GM23338 (cell line): ENCODE data around the gene RNF115. TPM values are rescaled to one million over a fixed set of nuclear protein-coding genes. Genes with fewer than 3 reads are reported as not detected.

Source experiments
- ATAC-seq: fragments of 200-7000 bp; cut with Tn5 transposase; 3 replicates; pipeline ENCODE4 v1.9.1; 2020
- DNase-seq: peaks from one replicate; pipeline ENCODE4 v3.0.0-alpha.2; 2015; ENCODE audit warnings: low spot score
- H2AFZ ChIP-seq: fragments of 200-600 bp; sonication (generic); 2 replicates; pipeline ENCODE4 v1.8.0; 2016; ENCODE audit warnings: antibody characterized with exemption, mild to moderate bottlenecking, moderate library complexity
- H3F3A ChIP-seq: fragments of 200-600 bp; sonication (generic); replicated peaks from 2 replicates; pipeline ENCODE4 v1.8.0; 2017; ENCODE audit warnings: antibody characterized with exemption, mixed run types, low read depth
- H3K27ac ChIP-seq: fragments of 200-600 bp; sonication (generic); 2 replicates; pipeline ENCODE4 v1.6.1; 2016; ENCODE audit warnings: low read depth
- H3K27me3 ChIP-seq: fragments of 200-600 bp; sonication (generic); 2 replicates; pipeline ENCODE4 v1.8.0; 2016; ENCODE audit warnings: mild to moderate bottlenecking, mixed run types, moderate library complexity; ENCODE audit not compliant: insufficient read depth
- H3K36me3 ChIP-seq: fragments of 200-600 bp; sonication (generic); 2 replicates; pipeline ENCODE4 v1.8.0; 2016; ENCODE audit warnings: mild to moderate bottlenecking; ENCODE audit not compliant: insufficient read depth
- H3K4me1 ChIP-seq: fragments of 200-600 bp; sonication (generic); 2 replicates; pipeline ENCODE4 v1.8.0; 2016; ENCODE audit warnings: mild to moderate bottlenecking, moderate library complexity; ENCODE audit not compliant: insufficient read depth
- H3K4me2 ChIP-seq: fragments of 200-600 bp; sonication (generic); 2 replicates; pipeline ENCODE4 v1.7.1; 2017; ENCODE audit warnings: mixed run types
- H3K4me3 ChIP-seq: fragments of 200-600 bp; sonication (generic); 2 replicates; pipeline ENCODE4 v1.6.1; 2016; ENCODE audit warnings: mixed run types
- H3K79me2 ChIP-seq: fragments of 200-600 bp; sonication (generic); replicated peaks from 2 replicates; pipeline ENCODE4 v1.8.0; 2017; ENCODE audit warnings: mild to moderate bottlenecking; ENCODE audit not compliant: insufficient read depth
- H3K9me2 ChIP-seq: fragments of 200-600 bp; sonication (generic); 2 replicates; pipeline ENCODE4 v1.8.0; 2017; ENCODE audit not compliant: insufficient read depth
- H4K20me1 ChIP-seq: fragments of 200-600 bp; sonication (generic); replicated peaks from 2 replicates; pipeline ENCODE4 v1.8.0; 2017; ENCODE audit warnings: mild to moderate bottlenecking; ENCODE audit not compliant: insufficient read depth
- H3K27ac Mint-ChIP-seq: 2 replicates; pipeline ENCODE4 v1.8.0; 2020; ENCODE audit warnings: inconsistent platforms, mild to moderate bottlenecking, moderate library complexity, mixed read lengths
- H3K27me3 Mint-ChIP-seq: 3 replicates; pipeline ENCODE4 v1.8.0; 2022; ENCODE audit warnings: low read depth, mild to moderate bottlenecking, moderate library complexity, mixed read lengths, inconsistent platforms; ENCODE audit not compliant: insufficient read depth, poor library complexity
- H3K36me3 Mint-ChIP-seq: 3 replicates; pipeline ENCODE4 v1.8.0; 2021; ENCODE audit warnings: low read depth, mild to moderate bottlenecking, inconsistent platforms, moderate library complexity, mixed read lengths
- H3K4me1 Mint-ChIP-seq: 3 replicates; pipeline ENCODE4 v1.8.0; 2020; ENCODE audit warnings: mild to moderate bottlenecking, inconsistent platforms, mixed read lengths
- H3K4me3 Mint-ChIP-seq: 3 replicates; pipeline ENCODE4 v1.8.0; 2021; ENCODE audit warnings: moderate library complexity, mild to moderate bottlenecking, inconsistent platforms, mixed read lengths
- H3K9me3 Mint-ChIP-seq: 3 replicates; pipeline ENCODE4 v1.8.0; 2020; ENCODE audit warnings: moderate library complexity, mild to moderate bottlenecking, inconsistent platforms, mixed read lengths
- CREB1 ChIP-seq: fragments of 250-450 bp; sonication (Bioruptor Pico); IDR thresholded peaks from 2 replicates; pipeline ENCODE4 v1.5.0; 2020; ENCODE audit warnings: low read depth, mild to moderate bottlenecking, moderate library complexity
- EZH2 ChIP-seq: fragments of 200-600 bp; sonication (generic); IDR thresholded peaks from one replicate; pipeline ENCODE4 v1.8.0; 2017; ENCODE audit warnings: antibody characterized with exemption, mild to moderate bottlenecking, low read depth; ENCODE audit not compliant: unreplicated experiment
- JUNB ChIP-seq: IDR thresholded peaks from one replicate; pipeline ENCODE4 v1.6.1; 2016; ENCODE audit warnings: antibody characterized with exemption; ENCODE audit not compliant: unreplicated experiment
- NANOG ChIP-seq: IDR thresholded peaks from 2 replicates; pipeline ENCODE4 v1.6.1; 2016; ENCODE audit warnings: antibody characterized with exemption, borderline replicate concordance
- POLR2AphosphoS5 ChIP-seq: IDR thresholded peaks from 2 replicates; pipeline ENCODE4 v1.6.1; 2016; ENCODE audit warnings: antibody characterized with exemption, low read depth
- STAT1 ChIP-seq: IDR thresholded peaks from one replicate; pipeline ENCODE4 v1.6.1; 2016; ENCODE audit warnings: antibody characterized with exemption; ENCODE audit not compliant: unreplicated experiment
- ZNF114 ChIP-seq: fragments of 250-450 bp; sonication (Bioruptor Pico); IDR thresholded peaks from 2 replicates; pipeline ENCODE4 v1.5.0; 2020; ENCODE audit warnings: mild to moderate bottlenecking, moderate library complexity
- ZNF331 ChIP-seq: fragments of 250-450 bp; sonication (Bioruptor Pico); IDR thresholded peaks from 2 replicates; pipeline ENCODE4 v1.5.0; 2020; ENCODE audit warnings: low read depth, mild to moderate bottlenecking, moderate library complexity
- ZNF462 ChIP-seq: fragments of 250-450 bp; sonication (Bioruptor Pico); IDR thresholded peaks from 2 replicates; pipeline ENCODE4 v1.5.0; 2020; ENCODE audit warnings: mild to moderate bottlenecking, moderate library complexity
- polyA plus RNA-seq: library from polyadenylated mRNA; unstranded; fragments of >200 nt; fragmentation: Nextera tagmentation; extraction: Ambion mirVana; gene quantifications from 2 replicates; pipeline ENCODE4 v1.2.1, GENCODE V29; 2016
- total RNA-seq: library from RNA; depleted of rRNA; stranded (reverse); fragments of >200 nt; shearing (Covaris generic); gene quantifications from 2 replicates; pipeline ENCODE4 v1.2.3, GENCODE V29; 2014

RNF115 gene
- total and polyA plus RNA-seq, 2 experiments from 2014 or later: 10.6 to 10.9 TPM

- no peak for TF ChIP-seq STAT1
- TF ChIP-seq NANOG: no peak
- TF ChIP-seq POLR2AphosphoS5: no peak
- TF ChIP-seq EZH2: no peak
- TF ChIP-seq ZNF462: no peak
- no peak for TF ChIP-seq ZNF331 (CRISPR knock-in tag)
- TF ChIP-seq CREB1 (CRISPR knock-in tag): no peak
- no peak for TF ChIP-seq ZNF114
- TF ChIP-seq JUNB: no peak
- peaks cover 19% of the 10 kb centered on the region for H3K27me3 Mint-ChIP-seq
Measured at GRCh38 chr1:145868232-145868631, 44.3 kb upstream of the RNF115 start.

More at GRCh38 chr1:145868232-145868631, 44.3 kb upstream of the RNF115 start:
- Histone ChIP-seq H3K79me2 (no peaks in the 10 kb centered on the region), H3F3A (0 out of 2 replicates have a peak, but pooled peaks cover 7% of the 10 kb centered on the region), H4K20me1 (no peaks in the 10 kb centered on the region), H2AFZ (no peak overlapping the region), H3K27me3 (peaks cover 20% of the 10 kb centered on the region), H3K27ac (no peak overlapping the region), H3K9me2 (0 out of 2 replicates have a peak, but pooled peaks cover 3% of the 10 kb centered on the region), H3K4me2 (no peak overlapping the region), H3K36me3 (no peaks in the 10 kb centered on the region), H3K4me1 (peaks cover 16% of the 10 kb centered on the region), H3K4me3 (no peak overlapping the region)
- DNase-seq (no peak), ATAC-seq (no peak)
- no peak overlapping the region for H3K27ac Mint-ChIP-seq
- H3K9me3 Mint-ChIP-seq: 0 out of 3 replicates have a peak, but pooled peaks cover 4% of the 10 kb centered on the region
- no peak overlapping the region for H3K4me3 Mint-ChIP-seq
- peaks cover 6% of the 10 kb centered on the region; the same call in 2 of the 3 replicates for H3K36me3 Mint-ChIP-seq
- peaks cover 36% of the 10 kb centered on the region for H3K4me1 Mint-ChIP-seq
